ENCODE measurements around the gene MGAT4B. TPM values are rescaled to one million over a fixed set of nuclear protein-coding genes. Genes with fewer than 3 reads are reported as not detected.

The MGAT4B gene
- total RNA-seq, 1 experiment from 2014 or later, result 148 TPM

DNA sequence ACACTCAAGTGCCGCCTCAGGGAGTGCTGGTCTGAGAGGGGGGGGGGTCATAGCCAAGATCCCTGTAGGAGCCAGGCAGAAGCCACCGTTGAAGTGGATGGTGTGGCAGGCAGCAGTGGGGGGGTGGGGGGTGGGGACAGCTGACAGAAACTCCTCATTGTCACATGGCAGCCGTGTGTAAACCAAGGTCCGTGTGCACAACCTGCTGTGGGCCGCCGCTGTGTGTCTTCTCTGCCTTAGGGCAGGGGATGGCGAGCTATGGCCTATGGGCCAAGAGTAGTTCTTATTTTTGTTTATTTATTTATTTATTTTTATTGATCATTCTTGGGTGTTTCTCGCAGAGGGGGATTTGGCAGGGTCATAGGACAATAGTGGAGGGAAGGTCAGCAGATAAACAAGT lies 27.5 kb upstream of the MGAT4B start:
- no peaks in the 10 kb centered on the region for H3K9me3 ChIP-seq (ENCODE audit: control insufficient read depth in 1 of 2, insufficient read depth in 1 of 2, low read depth in 1 of 2, low read length in 2 of 2)
- ChIA-PET RAD21 (ENCODE audit: low non-redundant PET in 1 of 2, low total read pairs in 2 of 2, uncharacterized antibody in 2 of 2, unreplicated experiment in 2 of 2) (no interaction called here), POLR2A (no interaction called here), CTCF (no interaction called here)
- peaks cover 4% of the 10 kb centered on the region; the same call in 1 of the 2 replicates for H4K20me1 ChIP-seq (ENCODE audit: insufficient read depth)
- no peaks in the 10 kb centered on the region for H3K9me2 ChIP-seq (ENCODE audit: insufficient read depth)
- peaks cover 46 to 59% of the 10 kb centered on the region in 2 experiments for H3K36me3 ChIP-seq (ENCODE audit: control insufficient read depth in 1 of 2, insufficient read depth in 2 of 2, low read length in 2 of 2)
- TF ChIP-seq EZH2phosphoT487 (IDR thresholded peaks at IDR 0.05; ENCODE audit: borderline replicate concordance), result no peak
- TF ChIP-seq, protein P1, sequence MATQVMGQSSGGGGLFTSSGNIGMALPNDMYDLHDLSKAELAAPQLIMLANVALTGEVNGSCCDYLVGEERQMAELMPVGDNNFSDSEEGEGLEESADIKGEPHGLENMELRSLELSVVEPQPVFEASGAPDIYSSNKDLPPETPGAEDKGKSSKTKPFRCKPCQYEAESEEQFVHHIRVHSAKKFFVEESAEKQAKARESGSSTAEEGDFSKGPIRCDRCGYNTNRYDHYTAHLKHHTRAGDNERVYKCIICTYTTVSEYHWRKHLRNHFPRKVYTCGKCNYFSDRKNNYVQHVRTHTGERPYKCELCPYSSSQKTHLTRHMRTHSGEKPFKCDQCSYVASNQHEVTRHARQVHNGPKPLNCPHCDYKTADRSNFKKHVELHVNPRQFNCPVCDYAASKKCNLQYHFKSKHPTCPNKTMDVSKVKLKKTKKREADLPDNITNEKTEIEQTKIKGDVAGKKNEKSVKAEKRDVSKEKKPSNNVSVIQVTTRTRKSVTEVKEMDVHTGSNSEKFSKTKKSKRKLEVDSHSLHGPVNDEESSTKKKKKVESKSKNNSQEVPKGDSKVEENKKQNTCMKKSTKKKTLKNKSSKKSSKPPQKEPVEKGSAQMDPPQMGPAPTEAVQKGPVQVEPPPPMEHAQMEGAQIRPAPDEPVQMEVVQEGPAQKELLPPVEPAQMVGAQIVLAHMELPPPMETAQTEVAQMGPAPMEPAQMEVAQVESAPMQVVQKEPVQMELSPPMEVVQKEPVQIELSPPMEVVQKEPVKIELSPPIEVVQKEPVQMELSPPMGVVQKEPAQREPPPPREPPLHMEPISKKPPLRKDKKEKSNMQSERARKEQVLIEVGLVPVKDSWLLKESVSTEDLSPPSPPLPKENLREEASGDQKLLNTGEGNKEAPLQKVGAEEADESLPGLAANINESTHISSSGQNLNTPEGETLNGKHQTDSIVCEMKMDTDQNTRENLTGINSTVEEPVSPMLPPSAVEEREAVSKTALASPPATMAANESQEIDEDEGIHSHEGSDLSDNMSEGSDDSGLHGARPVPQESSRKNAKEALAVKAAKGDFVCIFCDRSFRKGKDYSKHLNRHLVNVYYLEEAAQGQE (IDR thresholded peaks at IDR 0.05; ENCODE audit: low read depth), result no peak
- TF ChIP-seq EGR1 (IDR thresholded peaks at IDR 0.05; ENCODE audit: low read depth), result no peak
- no peak for TF ChIP-seq EZH2 (IDR thresholded peaks at IDR 0.05)
- TF ChIP-seq, protein P2, sequence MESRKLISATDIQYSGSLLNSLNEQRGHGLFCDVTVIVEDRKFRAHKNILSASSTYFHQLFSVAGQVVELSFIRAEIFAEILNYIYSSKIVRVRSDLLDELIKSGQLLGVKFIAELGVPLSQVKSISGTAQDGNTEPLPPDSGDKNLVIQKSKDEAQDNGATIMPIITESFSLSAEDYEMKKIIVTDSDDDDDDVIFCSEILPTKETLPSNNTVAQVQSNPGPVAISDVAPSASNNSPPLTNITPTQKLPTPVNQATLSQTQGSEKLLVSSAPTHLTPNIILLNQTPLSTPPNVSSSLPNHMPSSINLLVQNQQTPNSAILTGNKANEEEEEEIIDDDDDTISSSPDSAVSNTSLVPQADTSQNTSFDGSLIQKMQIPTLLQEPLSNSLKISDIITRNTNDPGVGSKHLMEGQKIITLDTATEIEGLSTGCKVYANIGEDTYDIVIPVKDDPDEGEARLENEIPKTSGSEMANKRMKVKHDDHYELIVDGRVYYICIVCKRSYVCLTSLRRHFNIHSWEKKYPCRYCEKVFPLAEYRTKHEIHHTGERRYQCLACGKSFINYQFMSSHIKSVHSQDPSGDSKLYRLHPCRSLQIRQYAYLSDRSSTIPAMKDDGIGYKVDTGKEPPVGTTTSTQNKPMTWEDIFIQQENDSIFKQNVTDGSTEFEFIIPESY (IDR thresholded peaks at IDR 0.05; ENCODE audit: extremely low read depth, insufficient replicate concordance, low read length), result no peak
- TF ChIP-seq POLR2AphosphoS5 (IDR thresholded peaks at IDR 0.05; ENCODE audit: low read depth, low read length), result no peak
- no peak for TF ChIP-seq CBX3 (IDR thresholded peaks at IDR 0.05; ENCODE audit: low read depth)
- no peak for TF ChIP-seq SP1 (IDR thresholded peaks at IDR 0.05; ENCODE audit: low read depth)
- no peak for TF ChIP-seq ELF1 (IDR thresholded peaks at IDR 0.05; ENCODE audit: borderline replicate concordance, low read depth)
- no peak for TF ChIP-seq YY1 (IDR thresholded peaks at IDR 0.05; ENCODE audit: extremely low read depth, insufficient replicate concordance, low read depth, low read length)
- TF ChIP-seq TCF7L2 (IDR thresholded peaks at IDR 0.05; ENCODE audit: borderline replicate concordance, extremely low read depth, insufficient read depth, insufficient read length), result no peak
- TF ChIP-seq, protein P3, sequence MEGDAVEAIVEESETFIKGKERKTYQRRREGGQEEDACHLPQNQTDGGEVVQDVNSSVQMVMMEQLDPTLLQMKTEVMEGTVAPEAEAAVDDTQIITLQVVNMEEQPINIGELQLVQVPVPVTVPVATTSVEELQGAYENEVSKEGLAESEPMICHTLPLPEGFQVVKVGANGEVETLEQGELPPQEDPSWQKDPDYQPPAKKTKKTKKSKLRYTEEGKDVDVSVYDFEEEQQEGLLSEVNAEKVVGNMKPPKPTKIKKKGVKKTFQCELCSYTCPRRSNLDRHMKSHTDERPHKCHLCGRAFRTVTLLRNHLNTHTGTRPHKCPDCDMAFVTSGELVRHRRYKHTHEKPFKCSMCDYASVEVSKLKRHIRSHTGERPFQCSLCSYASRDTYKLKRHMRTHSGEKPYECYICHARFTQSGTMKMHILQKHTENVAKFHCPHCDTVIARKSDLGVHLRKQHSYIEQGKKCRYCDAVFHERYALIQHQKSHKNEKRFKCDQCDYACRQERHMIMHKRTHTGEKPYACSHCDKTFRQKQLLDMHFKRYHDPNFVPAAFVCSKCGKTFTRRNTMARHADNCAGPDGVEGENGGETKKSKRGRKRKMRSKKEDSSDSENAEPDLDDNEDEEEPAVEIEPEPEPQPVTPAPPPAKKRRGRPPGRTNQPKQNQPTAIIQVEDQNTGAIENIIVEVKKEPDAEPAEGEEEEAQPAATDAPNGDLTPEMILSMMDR (IDR thresholded peaks at IDR 0.05 in 2 of 3, conservative IDR thresholded peaks at IDR 0.05 in 1 of 3; ENCODE audit: borderline replicate concordance in 1 of 3, insufficient read depth in 1 of 3, low read depth in 2 of 3, low read length in 2 of 3), result no peak
- no peak for TF ChIP-seq POLR2A (IDR thresholded peaks at IDR 0.05; ENCODE audit: borderline replicate concordance, extremely low read depth, insufficient read depth, insufficient read length)
- no peak for TF ChIP-seq RAD21 (IDR thresholded peaks at IDR 0.05; ENCODE audit: low read depth)
- TF ChIP-seq, protein P4, sequence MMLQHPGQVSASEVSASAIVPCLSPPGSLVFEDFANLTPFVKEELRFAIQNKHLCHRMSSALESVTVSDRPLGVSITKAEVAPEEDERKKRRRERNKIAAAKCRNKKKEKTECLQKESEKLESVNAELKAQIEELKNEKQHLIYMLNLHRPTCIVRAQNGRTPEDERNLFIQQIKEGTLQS (IDR thresholded peaks at IDR 0.05), result no peak
- no peak overlapping the region for H3K4me2 ChIP-seq (ENCODE audit: low read length)
- intact Hi-C loops (cut with micrococcal nuclease), result no loop called here
- peaks cover 25% of the 10 kb centered on the region for H3K79me2 ChIP-seq (ENCODE audit: insufficient read depth, low read length)
- BruUV-seq (replicated peaks), result no TSS peak
- no peak for ATAC-seq
- no peak overlapping the region for H3K27ac ChIP-seq (ENCODE audit: low read depth, low read length)
- H2AFZ ChIP-seq (ENCODE audit: low read depth, low read length, poor library complexity, severe bottlenecking), result no peak overlapping the region
- no peak for DNase-seq (ENCODE audit: low read depth, low spot score)
- H3K4me3 ChIP-seq (replicated peaks in 1 of 2; ENCODE audit: low read depth in 1 of 2, low read length in 2 of 2), result no peak overlapping the region
- no peak overlapping the region for H3K9ac ChIP-seq (ENCODE audit: low read length)
- no peaks in the 10 kb centered on the region for H3K4me1 ChIP-seq (ENCODE audit: control insufficient read depth in 1 of 2, insufficient read depth in 2 of 2, low read length in 2 of 2)
- H3K27me3 ChIP-seq (ENCODE audit: insufficient read depth, low read length), result no peaks in the 10 kb centered on the region

All from HCT116 (cell line).